ENCODE measurements around the gene USP53. TPM values are rescaled to one million over a fixed set of nuclear protein-coding genes. Genes with fewer than 3 reads are reported as not detected.

Gene USP53
- total RNA-seq, 1 donor from 2014 or later, result 32.3 TPM

DNA sequence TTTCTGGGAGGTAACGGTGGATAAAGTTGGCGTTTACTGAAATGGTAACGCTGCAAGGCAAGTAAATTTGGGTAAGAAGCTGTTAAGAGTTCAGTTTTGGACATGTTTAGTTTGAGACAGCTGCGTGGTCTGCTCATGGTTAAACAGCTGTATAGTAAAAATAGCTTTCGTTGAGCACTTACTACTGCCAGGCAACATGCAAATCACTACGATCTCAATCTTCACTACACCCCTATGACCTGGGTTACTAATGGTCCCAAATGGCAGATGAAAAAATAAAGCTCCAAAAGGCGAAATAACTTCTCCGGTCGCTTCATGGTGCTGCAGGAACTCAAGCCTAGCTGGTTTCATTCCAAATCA lies 87.2 kb downstream of the USP53 start:
- no peaks in the 10 kb centered on the region for H3K27me3 Mint-ChIP-seq (ENCODE audit: low read depth, unreplicated experiment)
- peak overlapping the region; percentile 99 for H3K4me3 Mint-ChIP-seq (ENCODE audit: unreplicated experiment)
- Histone ChIP-seq H3K9me3 (ENCODE audit: insufficient read depth, low read depth, low read length) (no peaks in the 10 kb centered on the region), H3K27me3 (ENCODE audit: insufficient read depth, low read length) (no peaks in the 10 kb centered on the region), H3K9ac (ENCODE audit: low read length) (peak overlapping the region; percentile 96), H3K4me2 (ENCODE audit: low read length) (peak overlapping the region; percentile 97), H3K4me3 (ENCODE audit: insufficient read depth, low read depth, low read length) (peak overlapping the region; percentile 99), H3K79me2 (ENCODE audit: insufficient read depth, low read length) (peaks cover 40% of the 10 kb centered on the region), H2AFZ (ENCODE audit: low read depth, low read length) (peak overlapping the region; percentile 91), H4K20me1 (ENCODE audit: insufficient read depth, low read length) (no peaks in the 10 kb centered on the region), H3K4me1 (ENCODE audit: insufficient read depth, low read length) (peaks cover 16% of the 10 kb centered on the region), H3K36me3 (ENCODE audit: insufficient read depth, low read length) (peaks cover 14% of the 10 kb centered on the region), H3K27ac (ENCODE audit: low read depth, low read length) (peak overlapping the region; percentile 95)
- FAIRE-seq, result no peak
- H3K36me3 Mint-ChIP-seq (ENCODE audit: low read depth, unreplicated experiment), result peaks cover 12% of the 10 kb centered on the region
- DNase-seq (ENCODE audit: low read depth), result no peak
- peak overlapping the region; percentile 97 for H3K27ac Mint-ChIP-seq (ENCODE audit: unreplicated experiment)
- H3K4me1 Mint-ChIP-seq (ENCODE audit: low read depth, unreplicated experiment), result peaks cover 6% of the 10 kb centered on the region
- peaks cover 3% of the 10 kb centered on the region for H3K9me3 Mint-ChIP-seq (ENCODE audit: unreplicated experiment)
- TF ChIP-seq EZH2 (IDR thresholded peaks at IDR 0.05; ENCODE audit: insufficient read depth, low read length), result no peak
- TF ChIP-seq, protein P1, sequence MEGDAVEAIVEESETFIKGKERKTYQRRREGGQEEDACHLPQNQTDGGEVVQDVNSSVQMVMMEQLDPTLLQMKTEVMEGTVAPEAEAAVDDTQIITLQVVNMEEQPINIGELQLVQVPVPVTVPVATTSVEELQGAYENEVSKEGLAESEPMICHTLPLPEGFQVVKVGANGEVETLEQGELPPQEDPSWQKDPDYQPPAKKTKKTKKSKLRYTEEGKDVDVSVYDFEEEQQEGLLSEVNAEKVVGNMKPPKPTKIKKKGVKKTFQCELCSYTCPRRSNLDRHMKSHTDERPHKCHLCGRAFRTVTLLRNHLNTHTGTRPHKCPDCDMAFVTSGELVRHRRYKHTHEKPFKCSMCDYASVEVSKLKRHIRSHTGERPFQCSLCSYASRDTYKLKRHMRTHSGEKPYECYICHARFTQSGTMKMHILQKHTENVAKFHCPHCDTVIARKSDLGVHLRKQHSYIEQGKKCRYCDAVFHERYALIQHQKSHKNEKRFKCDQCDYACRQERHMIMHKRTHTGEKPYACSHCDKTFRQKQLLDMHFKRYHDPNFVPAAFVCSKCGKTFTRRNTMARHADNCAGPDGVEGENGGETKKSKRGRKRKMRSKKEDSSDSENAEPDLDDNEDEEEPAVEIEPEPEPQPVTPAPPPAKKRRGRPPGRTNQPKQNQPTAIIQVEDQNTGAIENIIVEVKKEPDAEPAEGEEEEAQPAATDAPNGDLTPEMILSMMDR (IDR thresholded peaks at IDR 0.05; ENCODE audit: insufficient read depth, low read depth, low read length), result no peak

DNA sequence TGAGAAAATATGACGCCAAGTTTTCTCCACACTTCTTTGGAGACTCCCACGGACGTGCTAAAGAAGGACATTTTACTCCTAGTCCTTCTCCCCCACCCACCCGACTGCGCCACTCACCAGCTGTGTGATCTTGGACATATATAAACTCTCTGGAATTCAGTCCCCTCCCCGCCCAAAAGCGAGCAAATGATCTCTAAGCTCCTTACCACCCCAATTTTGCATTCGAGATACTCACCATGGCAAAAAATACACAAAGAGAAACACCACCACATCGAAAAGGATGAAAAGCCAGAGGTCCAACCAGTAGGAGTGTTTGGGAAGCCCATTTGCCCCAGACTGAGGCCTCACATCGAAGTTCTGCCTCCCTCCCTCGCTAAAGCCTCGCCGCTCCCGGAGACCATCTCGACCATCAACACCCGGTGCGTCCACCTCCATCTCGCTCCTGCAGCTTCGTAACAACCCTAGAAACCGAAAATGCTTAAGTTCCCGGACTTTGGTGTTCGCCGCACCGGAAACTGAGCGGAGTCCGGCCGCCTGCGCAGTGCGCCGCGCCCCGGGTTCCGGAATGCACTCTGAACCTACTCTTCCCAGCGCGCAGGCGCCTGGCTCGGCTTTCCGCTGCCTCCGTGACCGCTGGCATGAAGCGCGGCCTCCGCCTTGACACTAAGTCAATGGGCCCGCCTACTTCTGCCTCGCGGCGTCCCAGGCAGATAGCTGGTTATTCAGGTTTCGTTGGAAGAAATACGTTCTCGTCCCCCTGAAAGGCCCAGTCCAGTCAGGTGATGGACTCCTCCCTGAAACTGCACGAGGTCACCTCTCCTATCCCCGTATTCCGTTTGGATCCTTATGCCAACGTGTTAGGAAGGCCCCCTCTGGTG lies 87.8 kb downstream of the USP53 start:
- Histone ChIP-seq H3K27me3 (ENCODE audit: insufficient read depth, low read length) (no peaks in the 10 kb centered on the region), H3K4me3 (ENCODE audit: insufficient read depth, low read depth, low read length) (peak overlapping the region; percentile 99), H3K9me3 (ENCODE audit: insufficient read depth, low read depth, low read length) (no peaks in the 10 kb centered on the region), H3K36me3 (ENCODE audit: insufficient read depth, low read length) (peaks cover 14% of the 10 kb centered on the region), H2AFZ (ENCODE audit: low read depth, low read length) (peak overlapping the region; percentile 91), H3K79me2 (ENCODE audit: insufficient read depth, low read length) (peaks cover 40% of the 10 kb centered on the region), H3K9ac (ENCODE audit: low read length) (peak overlapping the region; percentile 96), H3K4me1 (ENCODE audit: insufficient read depth, low read length) (peaks cover 16% of the 10 kb centered on the region), H3K4me2 (ENCODE audit: low read length) (peak overlapping the region; percentile 97), H4K20me1 (ENCODE audit: insufficient read depth, low read length) (no peaks in the 10 kb centered on the region), H3K27ac (ENCODE audit: low read depth, low read length) (peak overlapping the region; percentile 95)
- Mint-ChIP-seq H3K4me3 (ENCODE audit: unreplicated experiment) (peak overlapping the region; percentile 99), H3K27me3 (ENCODE audit: low read depth, unreplicated experiment) (no peaks in the 10 kb centered on the region), H3K4me1 (ENCODE audit: low read depth, unreplicated experiment) (peaks cover 6% of the 10 kb centered on the region), H3K36me3 (ENCODE audit: low read depth, unreplicated experiment) (peaks cover 12% of the 10 kb centered on the region), H3K27ac (ENCODE audit: unreplicated experiment) (peak overlapping the region; percentile 97), H3K9me3 (ENCODE audit: unreplicated experiment) (peaks cover 3% of the 10 kb centered on the region)
- FAIRE-seq (no peak), DNase-seq (ENCODE audit: low read depth) (peak; percentile 81)
- TF ChIP-seq, protein P1 (IDR thresholded peaks at IDR 0.05; ENCODE audit: insufficient read depth, low read depth, low read length), result no peak
- TF ChIP-seq EZH2 (IDR thresholded peaks at IDR 0.05; ENCODE audit: insufficient read depth, low read length), result no peak
